ENCODE measurements around the gene CEP164.

GRCh38 chr11:117414724-117415123, 87.1 kb downstream of the CEP164 start:
- TF ChIP-seq CTCF (IDR thresholded peaks at IDR 0.05; ENCODE audit: insufficient read depth, low read depth, low read length): no peak
- no peak for TF ChIP-seq EZH2 (IDR thresholded peaks at IDR 0.05; ENCODE audit: insufficient read depth, low read length)

Data from astrocyte (in vitro differentiated cells and primary cell).